WERI-Rb-1 (cell line): ENCODE measurements around the gene PIAS1.
"Not testable (repeated sequence)": the region's sequence is repeated elsewhere in the genome, so short reads cannot be mapped to it uniquely, and the experiment has no call there.

Source experiments
- DNase-seq: peaks from one replicate; pipeline ENCODE4 v3.0.0-alpha.2; 2020
- H3K27ac ChIP-seq: fragments of 250-450 bp; sonication (Bioruptor Pico); 2 replicates; pipeline ENCODE4 v1.5.1; 2020; ENCODE audit warnings: mild to moderate bottlenecking, moderate library complexity
- H3K27me3 ChIP-seq: fragments of 250-450 bp; sonication (Bioruptor Pico); 2 replicates; pipeline ENCODE4 v1.5.1; 2021; ENCODE audit warnings: mild to moderate bottlenecking, low read depth, moderate library complexity; ENCODE audit not compliant: insufficient read depth, severe bottlenecking
- H3K36me3 ChIP-seq: fragments of 250-450 bp; sonication (Bioruptor Pico); 2 replicates; pipeline ENCODE4 v1.5.1; 2020; ENCODE audit warnings: mild to moderate bottlenecking, moderate library complexity
- H3K4me3 ChIP-seq: 2 replicates; pipeline ENCODE4 v1.5.1; 2011; ENCODE audit warnings: low read depth, mild to moderate bottlenecking, control low read depth, low read length
- H3K9me3 ChIP-seq: fragments of 250-450 bp; sonication (Bioruptor Pico); 2 replicates; pipeline ENCODE4 v1.5.1; 2021; ENCODE audit warnings: mild to moderate bottlenecking, moderate library complexity; ENCODE audit not compliant: severe bottlenecking
- TF ChIP-seq, protein P1 (sequence below): IDR thresholded peaks from 2 replicates; pipeline ENCODE4 v1.5.1; 2011; ENCODE audit warnings: low read depth, mild to moderate bottlenecking, control low read depth, inconsistent platforms, low read length

Gene PIAS1

DNA sequence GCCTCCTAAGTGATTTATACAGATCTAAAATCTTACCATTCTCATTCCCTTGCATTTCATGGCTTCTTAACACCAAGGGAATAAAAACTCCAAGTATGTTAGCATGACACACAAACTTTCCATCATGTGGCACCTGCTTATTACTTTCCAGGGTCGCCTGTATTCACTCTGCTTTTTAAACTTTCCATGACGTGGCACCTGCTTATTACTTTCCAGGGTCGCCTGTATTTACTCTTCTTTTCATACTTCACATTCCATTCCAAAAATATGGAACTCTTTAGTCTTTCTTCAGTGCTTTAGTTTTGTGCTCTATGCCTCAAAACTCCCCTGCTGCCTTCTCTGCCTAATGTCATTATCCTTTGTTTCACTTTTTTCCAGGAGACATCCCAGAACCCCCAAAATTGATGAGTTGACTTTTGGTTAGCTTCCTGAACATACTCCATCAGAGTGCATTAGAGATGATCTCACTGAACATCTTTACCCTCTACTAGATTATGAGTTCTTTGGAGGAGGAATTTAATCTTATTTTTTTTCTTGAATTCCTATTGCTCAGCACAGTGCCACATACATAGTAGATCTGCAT, 104.0 kb downstream of the PIAS1 start:
- Histone ChIP-seq H3K4me3 (no peak overlapping the region), H3K27ac (no peak overlapping the region), H3K9me3 (no peaks in the 10 kb centered on the region), H3K36me3 (peaks cover 50% of the 10 kb centered on the region), H3K27me3 (no peaks in the 10 kb centered on the region)
- TF ChIP-seq, protein P1, sequence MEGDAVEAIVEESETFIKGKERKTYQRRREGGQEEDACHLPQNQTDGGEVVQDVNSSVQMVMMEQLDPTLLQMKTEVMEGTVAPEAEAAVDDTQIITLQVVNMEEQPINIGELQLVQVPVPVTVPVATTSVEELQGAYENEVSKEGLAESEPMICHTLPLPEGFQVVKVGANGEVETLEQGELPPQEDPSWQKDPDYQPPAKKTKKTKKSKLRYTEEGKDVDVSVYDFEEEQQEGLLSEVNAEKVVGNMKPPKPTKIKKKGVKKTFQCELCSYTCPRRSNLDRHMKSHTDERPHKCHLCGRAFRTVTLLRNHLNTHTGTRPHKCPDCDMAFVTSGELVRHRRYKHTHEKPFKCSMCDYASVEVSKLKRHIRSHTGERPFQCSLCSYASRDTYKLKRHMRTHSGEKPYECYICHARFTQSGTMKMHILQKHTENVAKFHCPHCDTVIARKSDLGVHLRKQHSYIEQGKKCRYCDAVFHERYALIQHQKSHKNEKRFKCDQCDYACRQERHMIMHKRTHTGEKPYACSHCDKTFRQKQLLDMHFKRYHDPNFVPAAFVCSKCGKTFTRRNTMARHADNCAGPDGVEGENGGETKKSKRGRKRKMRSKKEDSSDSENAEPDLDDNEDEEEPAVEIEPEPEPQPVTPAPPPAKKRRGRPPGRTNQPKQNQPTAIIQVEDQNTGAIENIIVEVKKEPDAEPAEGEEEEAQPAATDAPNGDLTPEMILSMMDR: no peak
- no peak for DNase-seq

DNA sequence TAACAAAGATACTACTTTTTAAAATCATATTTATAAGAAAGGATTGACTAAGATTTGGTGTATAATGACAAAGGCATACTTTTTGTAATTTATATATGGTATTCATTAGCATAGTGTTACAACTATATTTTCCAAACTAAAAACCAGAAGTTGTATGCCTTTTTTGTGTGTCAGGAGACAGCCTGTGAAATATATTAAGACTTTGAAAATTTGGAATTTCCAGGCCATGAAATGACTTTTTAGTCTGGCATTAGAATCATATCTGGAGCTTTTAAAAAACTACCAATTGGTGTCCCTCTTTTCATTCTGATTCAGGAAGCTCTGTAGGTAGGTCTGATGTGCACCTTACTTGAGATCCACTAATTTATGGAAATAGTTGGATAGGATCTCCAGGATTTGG, 109.1 kb downstream of the PIAS1 start:
- no peaks in the 10 kb centered on the region for H3K27me3 ChIP-seq
- TF ChIP-seq, protein P1: no peak
- no peak overlapping the region for H3K27ac ChIP-seq
- H3K4me3 ChIP-seq: no peak overlapping the region
- H3K9me3 ChIP-seq: no peaks in the 10 kb centered on the region
- peaks cover 36% of the 10 kb centered on the region for H3K36me3 ChIP-seq
- DNase-seq: no peak

GRCh38 chr15:68166847-68167246, 112.7 kb downstream of the PIAS1 start:
- H3K4me3 ChIP-seq: no peak overlapping the region
- TF ChIP-seq, protein P1: no peak
- no peaks in the 10 kb centered on the region for H3K27me3 ChIP-seq
- H3K9me3 ChIP-seq: no peaks in the 10 kb centered on the region
- H3K27ac ChIP-seq: no peak overlapping the region
- no peak for DNase-seq
- H3K36me3 ChIP-seq: peaks cover 19% of the 10 kb centered on the region

DNA sequence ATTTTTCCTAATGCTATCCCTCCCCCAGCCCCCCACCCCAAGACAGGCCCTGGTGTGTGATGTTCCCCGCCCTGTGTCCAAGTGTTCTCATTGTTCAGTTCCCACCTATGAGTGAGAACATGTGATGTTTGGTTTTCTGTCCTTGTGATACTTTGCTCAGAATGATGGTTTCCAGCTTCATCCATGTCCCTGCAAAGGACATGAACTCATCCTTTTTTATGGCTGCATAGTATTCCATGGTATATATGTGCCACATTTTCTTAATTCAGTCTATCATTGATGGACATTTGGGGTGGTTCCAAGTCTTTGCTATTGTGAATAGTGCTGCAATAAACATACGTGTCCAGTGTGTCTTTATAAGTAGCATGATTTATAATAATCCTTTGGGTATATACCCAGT, 117.9 kb downstream of the PIAS1 start:
- not testable (repeated sequence) for H3K4me3 ChIP-seq, H3K27me3 ChIP-seq, DNase-seq, H3K27ac ChIP-seq, H3K9me3 ChIP-seq
- H3K36me3 ChIP-seq: peaks cover 29% of the 10 kb centered on the region

GRCh38 chr15:68173119-68173518, 119.0 kb downstream of the PIAS1 start:
- Histone ChIP-seq H3K4me3 (no peak overlapping the region), H3K9me3 (no peaks in the 10 kb centered on the region), H3K27ac (no peak overlapping the region), H3K27me3 (no peaks in the 10 kb centered on the region), H3K36me3 (peaks cover 35% of the 10 kb centered on the region)
- no peak for DNase-seq
- TF ChIP-seq, protein P1: no peak

DNA sequence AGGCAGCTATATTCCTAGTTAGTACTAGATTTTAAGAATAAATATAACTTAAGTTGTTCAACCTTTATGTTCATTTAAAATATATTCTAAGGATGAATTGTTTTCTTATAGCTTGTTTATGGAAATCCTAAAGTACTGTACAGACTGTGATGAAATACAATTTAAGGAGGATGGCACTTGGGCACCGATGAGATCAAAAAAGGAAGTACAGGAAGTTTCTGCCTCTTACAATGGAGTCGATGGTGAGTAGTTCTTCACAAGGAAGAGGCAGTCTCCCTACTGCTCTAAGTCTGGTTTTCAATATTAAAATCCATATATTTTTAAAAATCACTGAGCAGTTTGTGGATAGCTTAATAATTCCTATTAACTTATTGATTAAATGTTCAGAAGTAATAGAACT, 121.4 kb downstream of the PIAS1 start:
- Histone ChIP-seq H3K9me3 (no peaks in the 10 kb centered on the region), H3K27ac (no peak overlapping the region), H3K4me3 (no peak overlapping the region), H3K27me3 (no peaks in the 10 kb centered on the region), H3K36me3 (peaks cover 35% of the 10 kb centered on the region)
- no peak for DNase-seq
- TF ChIP-seq, protein P1: no peak
